Suprapubic skin (tissue), 4 donors: ENCODE data around the gene TCTN1. TPM values are rescaled to one million over a fixed set of nuclear protein-coding genes. Genes with fewer than 3 reads are reported as not detected.
A peak's percentile ranks its signal among the peaks of the same experiment; 100 is the strongest.

ENCODE experiments used
- DNase-seq, 2 donors: peaks; one replicate each; pipeline ENCODE4 v3.0.0-alpha.2; 2019; ENCODE audit warnings: low spot score in 2 of 2
- H3K27ac ChIP-seq: fragments of 200-600 bp; sonication (generic); one replicate; pipeline ENCODE4 v1.5.1; 2019
- H3K27me3 ChIP-seq: fragments of 200-600 bp; sonication (generic); one replicate; pipeline ENCODE4 v1.5.1; 2019
- H3K36me3 ChIP-seq: fragments of 200-600 bp; sonication (generic); one replicate; pipeline ENCODE4 v1.5.1; 2019
- H3K4me1 ChIP-seq: fragments of 200-600 bp; sonication (generic); one replicate; pipeline ENCODE4 v1.5.1; 2019
- H3K4me3 ChIP-seq: fragments of 200-600 bp; sonication (generic); one replicate; pipeline ENCODE4 v1.5.1; 2019; ENCODE audit warnings: mild to moderate bottlenecking
- H3K9me3 ChIP-seq: fragments of 200-600 bp; sonication (generic); one replicate; pipeline ENCODE4 v1.5.1; 2019
- EP300 ChIP-seq: sonication (generic); formaldehyde crosslinking; IDR thresholded peaks from one replicate; pipeline ENCODE4 v1.6.1; 2017; ENCODE audit warnings: antibody characterized with exemption
- POLR2A ChIP-seq, 2 donors: fragments of 450-650 bp; IDR thresholded peaks; one replicate each; pipeline ENCODE4 v1.6.1; 2017; ENCODE audit warnings: antibody characterized with exemption in 2 of 2, mild to moderate bottlenecking in 2 of 2, moderate library complexity in 2 of 2
- POLR2AphosphoS5 ChIP-seq, 3 donors: sonication (generic); formaldehyde crosslinking; IDR thresholded peaks; one replicate each; pipeline ENCODE4 v1.6.1; 2017; ENCODE audit warnings: antibody characterized with exemption in 3 of 3
- WGBS: methylation state at CpG from one replicate; pipeline ENCODE4 v1.1.5; 2018; 5-methylcytosine and 5-hydroxymethylcytosine counted together
- total RNA-seq, 4 donors: library from RNA; depleted of rRNA; stranded (reverse); fragments of >200 nt; gene quantifications; one replicate each; pipeline ENCODE4 v1.1.0, GENCODE V29; 2016
- TF ChIP-seq, protein P1 (sequence below), 2 donors: fragments of 200-600 bp in 1 of 2; fragments of 450-650 bp in 1 of 2; sonication (generic) in 1 of 2; IDR thresholded peaks; one replicate each; pipeline ENCODE4 v1.5.1; 2016 to 2019; ENCODE audit warnings: antibody characterized with exemption in 2 of 2, mild to moderate bottlenecking in 1 of 2, moderate library complexity in 1 of 2

The TCTN1 gene
- 10 to 100 TPM; 18.9 to 46.4 (median 28.4) TPM for total RNA-seq

GRCh38 chr12:110613771-110614684 lies at the start of gene TCTN1:
Gene TCTN1 (plus strand): TSS chr12:110614129. CDS start chr12:110614183, 54 bp downstream.
- no peaks in the 10 kb centered on the region for H3K9me3 ChIP-seq
- TF ChIP-seq POLR2AphosphoS5 (IDR thresholded peaks at IDR 0.05) (no peak), POLR2A (IDR thresholded peaks at IDR 0.05) (peak in 1 of 2 donors; percentile 26), EP300 (peak; percentile 10)
- TF ChIP-seq, protein P1, sequence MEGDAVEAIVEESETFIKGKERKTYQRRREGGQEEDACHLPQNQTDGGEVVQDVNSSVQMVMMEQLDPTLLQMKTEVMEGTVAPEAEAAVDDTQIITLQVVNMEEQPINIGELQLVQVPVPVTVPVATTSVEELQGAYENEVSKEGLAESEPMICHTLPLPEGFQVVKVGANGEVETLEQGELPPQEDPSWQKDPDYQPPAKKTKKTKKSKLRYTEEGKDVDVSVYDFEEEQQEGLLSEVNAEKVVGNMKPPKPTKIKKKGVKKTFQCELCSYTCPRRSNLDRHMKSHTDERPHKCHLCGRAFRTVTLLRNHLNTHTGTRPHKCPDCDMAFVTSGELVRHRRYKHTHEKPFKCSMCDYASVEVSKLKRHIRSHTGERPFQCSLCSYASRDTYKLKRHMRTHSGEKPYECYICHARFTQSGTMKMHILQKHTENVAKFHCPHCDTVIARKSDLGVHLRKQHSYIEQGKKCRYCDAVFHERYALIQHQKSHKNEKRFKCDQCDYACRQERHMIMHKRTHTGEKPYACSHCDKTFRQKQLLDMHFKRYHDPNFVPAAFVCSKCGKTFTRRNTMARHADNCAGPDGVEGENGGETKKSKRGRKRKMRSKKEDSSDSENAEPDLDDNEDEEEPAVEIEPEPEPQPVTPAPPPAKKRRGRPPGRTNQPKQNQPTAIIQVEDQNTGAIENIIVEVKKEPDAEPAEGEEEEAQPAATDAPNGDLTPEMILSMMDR (IDR thresholded peaks at IDR 0.05) = no peak
- peaks cover 15% of the 10 kb centered on the region for H3K4me1 ChIP-seq
- peak within 1 kb of the TSS; percentile 77 for H3K4me3 ChIP-seq
- WGBS = 3% methylated on average over 28 of the region's 60 CpGs
- peak; percentile 97 to 98 for DNase-seq
- no peak within 1 kb of the TSS for H3K27ac ChIP-seq
- H3K27me3 ChIP-seq = no peaks in the 10 kb centered on the region
- peaks cover 3% of the 10 kb centered on the region for H3K36me3 ChIP-seq

DNA sequence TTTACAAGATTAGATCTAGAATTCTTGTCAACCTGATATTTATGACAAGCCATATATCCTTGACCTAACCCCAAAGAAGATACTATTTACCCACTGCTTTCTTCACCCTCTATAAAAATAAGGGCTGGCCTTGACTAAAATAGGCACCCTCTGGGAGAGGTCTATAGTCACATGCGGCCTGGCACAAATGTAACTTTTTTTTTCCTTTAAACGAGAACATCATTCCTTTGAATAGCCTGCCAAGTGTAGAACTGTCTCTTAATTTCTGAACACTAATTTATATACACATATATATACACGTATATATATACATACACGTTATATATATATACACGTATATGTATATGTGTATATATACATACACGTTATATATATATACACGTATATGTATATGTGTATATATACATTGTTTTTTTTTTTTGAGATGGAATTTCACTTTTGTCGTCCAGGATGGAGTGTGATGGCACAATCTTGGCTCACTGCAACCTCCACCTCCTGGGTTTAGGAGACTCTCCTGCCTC lies 49.4 kb upstream of the TCTN1 start:
- Histone ChIP-seq H3K4me3 (no peak overlapping the region), H3K27me3 (no peaks in the 10 kb centered on the region), H3K27ac (peak overlapping the region; percentile 48), H3K9me3 (no peaks in the 10 kb centered on the region), H3K36me3 (no peaks in the 10 kb centered on the region), H3K4me1 (peaks cover 65% of the 10 kb centered on the region)
- TF ChIP-seq EP300 (no peak), POLR2A (IDR thresholded peaks at IDR 0.05) (no peak), POLR2AphosphoS5 (IDR thresholded peaks at IDR 0.05) (no peak)
- TF ChIP-seq, protein P1 (IDR thresholded peaks at IDR 0.05) = no peak
- WGBS = 61% methylated on average over 8 of the region's 8 CpGs
- no peak for DNase-seq

- H3K9me3 ChIP-seq = no peaks in the 10 kb centered on the region
- H3K36me3 ChIP-seq = no peaks in the 10 kb centered on the region
- H3K4me1 ChIP-seq = peaks cover 54% of the 10 kb centered on the region
- H3K27ac ChIP-seq = peak overlapping the region; percentile 2
- no peak overlapping the region for H3K4me3 ChIP-seq
- DNase-seq = no peak
- 74% methylated on average over 8 of the region's 8 CpGs for WGBS
- no peak for TF ChIP-seq POLR2A (IDR thresholded peaks at IDR 0.05)
- TF ChIP-seq EP300 = no peak
- TF ChIP-seq, protein P1 (IDR thresholded peaks at IDR 0.05) = no peak
- no peak for TF ChIP-seq POLR2AphosphoS5 (IDR thresholded peaks at IDR 0.05)
- no peaks in the 10 kb centered on the region for H3K27me3 ChIP-seq
Observed at GRCh38 chr12:110565894-110566871, 47.7 kb upstream of the TCTN1 start.

GRCh38 chr12:110566993-110567392 lies 46.9 kb upstream of the TCTN1 start:
- H3K36me3 ChIP-seq = no peaks in the 10 kb centered on the region
- no peak overlapping the region for H3K27ac ChIP-seq
- H3K4me3 ChIP-seq = no peak overlapping the region
- no peaks in the 10 kb centered on the region for H3K9me3 ChIP-seq
- TF ChIP-seq, protein P1 (IDR thresholded peaks at IDR 0.05) = no peak
- no peak for TF ChIP-seq POLR2AphosphoS5 (IDR thresholded peaks at IDR 0.05)
- no peak for TF ChIP-seq POLR2A (IDR thresholded peaks at IDR 0.05)
- no peak for TF ChIP-seq EP300
- DNase-seq = no peak
- H3K27me3 ChIP-seq = no peaks in the 10 kb centered on the region
- H3K4me1 ChIP-seq = peaks cover 46% of the 10 kb centered on the region
- WGBS = 98% methylated on average over 5 of the region's 5 CpGs
